Testis (tissue), 3 donors: ENCODE data around the gene SELENOW. TPM values are rescaled to one million over a fixed set of nuclear protein-coding genes. Genes with fewer than 3 reads are reported as not detected.
"Not testable (repeated sequence)": the region's sequence is repeated elsewhere in the genome, so short reads cannot be mapped to it uniquely, and the experiment has no call there.

Experiments
- DNase-seq: peaks from one replicate; pipeline ENCODE4 v3.0.0-alpha.2; 2019
- H3K27ac ChIP-seq, 2 donors: fragments of 200-600 bp; sonication (generic); one replicate each; pipeline ENCODE4 v1.5.1; 2019
- H3K27me3 ChIP-seq: fragments of 200-600 bp; sonication (generic); one replicate; pipeline ENCODE4 v1.5.1; 2019
- H3K36me3 ChIP-seq: fragments of 200-600 bp; sonication (generic); one replicate; pipeline ENCODE4 v1.5.1; 2017; ENCODE audit warnings: low read depth; ENCODE audit errors: missing control alignments
- H3K4me1 ChIP-seq: fragments of 200-600 bp; sonication (generic); one replicate; pipeline ENCODE4 v1.5.1; 2019
- H3K4me3 ChIP-seq, 2 donors: fragments of 200-600 bp; sonication (generic); one replicate each; pipeline ENCODE4 v1.5.1; 2017 to 2019
- H3K9me3 ChIP-seq: fragments of 200-600 bp; sonication (generic); one replicate; pipeline ENCODE4 v1.5.1; 2017
- CTCF ChIP-seq, 3 experiments: fragments of 450-650 bp in 2 of 3; fragments of 200-600 bp in 1 of 3; sonication (generic) in 1 of 3; IDR thresholded peaks; one replicate each; pipeline ENCODE4 v1.5.1; 2016 to 2019; ENCODE audit warnings: antibody characterized with exemption in 3 of 3, mild to moderate bottlenecking in 2 of 3, moderate library complexity in 1 of 3
- POLR2A ChIP-seq: fragments of 450-650 bp; IDR thresholded peaks from one replicate; pipeline ENCODE4 v1.6.1; 2017; ENCODE audit warnings: antibody characterized with exemption, mild to moderate bottlenecking, moderate library complexity
- WGBS, 2 donors: methylation state at CpG; one replicate each; pipeline ENCODE4 v1.1.5; 2018; 5-methylcytosine and 5-hydroxymethylcytosine counted together
- intact Hi-C: fragments of 100-400 bp; cut with DNase I; formaldehyde crosslinking; loops from one replicate; pipeline ENCODE4 v1.15.1; 2023; ENCODE audit warnings: low total_unique reads
- polyA plus RNA-seq: library from polyadenylated mRNA; stranded (reverse); fragments of 350-450 nt; fragmentation: Illumina TruSeq; extraction: RNeasy Lipid Tissue Mini Kit (QIAGEN cat#74804); gene quantifications from one replicate; pipeline ENCODE4 v1.2.3, GENCODE V29; 2014; ENCODE audit warnings: low read depth, low replicate concordance; ENCODE audit not compliant: insufficient read depth
- total RNA-seq, 2 donors: library from RNA; depleted of rRNA; stranded (reverse); fragments of >200 nt; gene quantifications; one replicate each; pipeline ENCODE4 v1.2.3, GENCODE V29; 2016

The SELENOW gene
- total and polyA plus RNA-seq, 3 donors from 2014 or later: 170 to 197 (median 194) TPM

GRCh38 chr19:47781590-47782262 lies 3.2 kb downstream of the SELENOW start:
- intact Hi-C loops: loop anchor here (10.0 kb wide), 1 partner anchor 67 kb away; the partner anchor contains the start of gene EHD2
- no peak overlapping the region for H3K4me3 ChIP-seq
- H3K27me3 ChIP-seq: no peaks in the 10 kb centered on the region
- 58 to 65% methylated on average over 9 of the region's 9 CpGs for WGBS, 2 donors
- peak; percentile 71 for DNase-seq
- no peaks in the 10 kb centered on the region for H3K4me1 ChIP-seq
- no peaks in the 10 kb centered on the region for H3K9me3 ChIP-seq
- no peaks in the 10 kb centered on the region for H3K36me3 ChIP-seq
- no peak for TF ChIP-seq CTCF (IDR thresholded peaks at IDR 0.05)
- no peak for TF ChIP-seq POLR2A
- H3K27ac ChIP-seq: peak overlapping the region in 1 of 2 donors; percentile 15

GRCh38 chr19:47786566-47786965 lies 8.1 kb downstream of the SELENOW start:
- no peak for TF ChIP-seq POLR2A
- no peak for TF ChIP-seq CTCF (IDR thresholded peaks at IDR 0.05)
- WGBS, 2 donors: 93 to 97% methylated on average over 5 to 7 of the region's 7 CpGs
- no peaks in the 10 kb centered on the region for H3K27me3 ChIP-seq
- intact Hi-C loops: loop anchor here (10.0 kb wide), 1 partner anchor 72 kb away; the partner anchor contains the start of gene EHD2
- H3K4me1 ChIP-seq: no peaks in the 10 kb centered on the region
- no peak for DNase-seq
- H3K36me3 ChIP-seq: no peaks in the 10 kb centered on the region
- no peaks in the 10 kb centered on the region for H3K9me3 ChIP-seq
- H3K27ac ChIP-seq: no peak overlapping the region
- H3K4me3 ChIP-seq: no peak overlapping the region

DNA sequence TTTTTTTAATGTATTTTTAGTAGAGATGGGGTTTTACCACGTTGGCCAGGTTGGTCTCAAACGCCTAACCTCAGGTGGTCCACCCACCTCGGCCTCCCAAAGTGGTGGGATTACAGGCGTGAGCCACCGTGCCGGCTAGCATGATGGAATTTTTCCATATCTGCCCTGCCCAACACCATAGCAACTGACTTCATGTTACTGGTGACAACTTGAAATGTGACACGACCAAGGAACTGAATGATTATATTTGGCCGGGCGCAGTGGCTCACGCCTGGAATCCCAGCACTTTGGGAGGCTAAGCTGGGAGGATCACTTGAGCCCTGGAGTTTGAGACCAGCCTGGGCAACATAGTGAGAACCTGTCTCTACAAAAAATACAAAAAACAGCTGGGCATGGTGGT lies 8.8 kb downstream of the SELENOW start:
- DNase-seq, H3K4me1 ChIP-seq, H3K4me3 ChIP-seq, H3K27ac ChIP-seq, H3K9me3 ChIP-seq, H3K36me3 ChIP-seq, H3K27me3 ChIP-seq: not testable (repeated sequence)
- WGBS, 2 donors: 80 to 86% methylated on average over 10 of the region's 10 CpGs
- intact Hi-C loops: loop anchor here (10.0 kb wide), 1 partner anchor 73 kb away; the partner anchor contains the start of gene EHD2

DNA sequence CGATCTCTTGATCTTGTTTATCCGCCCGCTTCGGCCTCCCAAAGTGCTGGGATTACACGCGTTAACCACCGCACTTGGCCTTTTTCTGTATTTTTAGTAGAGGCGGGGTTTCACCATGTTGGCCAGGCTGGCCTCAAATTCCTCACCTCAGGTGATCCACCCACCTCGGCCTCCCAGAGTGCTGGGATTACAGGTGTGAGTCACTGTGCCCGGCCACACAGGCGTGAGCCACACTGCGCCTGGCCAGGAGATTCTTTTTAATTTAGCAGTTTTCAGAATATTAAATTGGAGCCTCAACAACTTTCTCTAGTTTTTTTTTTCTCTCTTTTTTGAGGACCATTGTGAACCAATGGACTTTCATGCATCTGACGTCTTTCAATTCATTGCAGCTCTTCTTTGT lies 11.3 kb downstream of the SELENOW start:
- not testable (repeated sequence) for H3K9me3 ChIP-seq, H3K27ac ChIP-seq, H3K36me3 ChIP-seq, DNase-seq, H3K4me1 ChIP-seq, H3K27me3 ChIP-seq
- peak overlapping the region in 1 of 2 donors; percentile 15 for H3K4me3 ChIP-seq
- intact Hi-C loops: loop anchor here (10.0 kb wide), 1 partner anchor 75 kb away; the partner anchor contains the start of gene EHD2
- 61 to 79% methylated on average over 13 of the region's 13 CpGs for WGBS, 2 donors

DNA sequence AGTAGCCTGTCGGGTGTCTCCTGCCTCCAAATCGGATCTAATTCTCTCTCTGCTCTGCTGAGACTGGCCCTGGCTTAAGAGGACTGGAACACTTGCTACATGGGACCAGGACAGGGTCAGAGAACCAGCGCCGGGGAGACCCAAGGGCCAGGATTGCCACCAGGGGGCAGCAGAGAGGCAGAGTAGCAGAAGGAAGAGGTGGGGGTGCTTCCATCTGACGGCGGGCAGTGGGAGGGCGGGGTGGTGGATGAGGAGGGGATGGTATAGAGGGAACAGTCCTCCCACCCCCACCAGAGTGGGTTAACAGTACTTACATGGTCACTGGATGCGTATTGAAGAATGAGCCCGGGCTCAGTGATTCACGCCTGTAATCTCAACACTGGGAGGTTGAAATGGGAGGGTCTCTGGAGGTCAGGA lies 11.9 kb downstream of the SELENOW start:
- 10 to 12% methylated on average over 9 to 10 of the region's 10 CpGs for whole genome bisulfite sequencing, 2 donors
- Histone ChIP-seq H3K9me3 (no peaks in the 10 kb centered on the region), H3K4me3 (no peak overlapping the region), H3K27ac (no peak overlapping the region), H3K27me3 (no peaks in the 10 kb centered on the region), H3K4me1 (no peaks in the 10 kb centered on the region), H3K36me3 (no peaks in the 10 kb centered on the region)
- intact Hi-C loops: no loop called here
- DNase-seq: peak; percentile 93
- TF ChIP-seq CTCF (IDR thresholded peaks at IDR 0.05) (peak; percentile 48 to 96 (median 71)), POLR2A (no peak)

DNA sequence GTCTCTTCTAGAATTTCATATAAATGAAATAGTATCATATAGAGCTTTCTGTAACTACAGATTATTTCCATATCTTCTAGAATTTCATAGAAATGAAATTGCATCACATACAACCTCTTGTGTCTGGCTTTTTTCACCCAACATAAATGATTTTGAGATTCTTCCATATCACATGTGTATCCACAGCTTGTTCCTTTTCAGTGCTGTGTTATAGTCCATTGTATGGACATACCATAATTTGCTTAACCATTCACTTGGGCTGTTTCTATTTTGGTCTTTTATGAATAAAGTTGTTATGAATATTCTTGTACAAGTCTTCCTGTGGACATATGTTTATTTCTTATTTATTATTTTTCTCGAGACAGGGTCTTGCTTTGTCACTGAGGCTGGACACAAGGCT lies 14.1 kb downstream of the SELENOW start:
- H3K4me1 ChIP-seq: no peaks in the 10 kb centered on the region
- H3K36me3 ChIP-seq: no peaks in the 10 kb centered on the region
- TF ChIP-seq POLR2A (no peak), CTCF (IDR thresholded peaks at IDR 0.05) (no peak)
- intact Hi-C loops: no loop called here
- H3K4me3 ChIP-seq: no peak overlapping the region
- H3K9me3 ChIP-seq: no peaks in the 10 kb centered on the region
- H3K27me3 ChIP-seq: no peaks in the 10 kb centered on the region
- 85 to 95% methylated on average over 1 of the region's 1 CpG for WGBS, 2 donors
- H3K27ac ChIP-seq: no peak overlapping the region
- DNase-seq: no peak
